ENCODE data around the gene DLGAP1.
A peak's percentile ranks its signal among the peaks of the same experiment; 100 is the strongest.

DLGAP1 gene

DNA sequence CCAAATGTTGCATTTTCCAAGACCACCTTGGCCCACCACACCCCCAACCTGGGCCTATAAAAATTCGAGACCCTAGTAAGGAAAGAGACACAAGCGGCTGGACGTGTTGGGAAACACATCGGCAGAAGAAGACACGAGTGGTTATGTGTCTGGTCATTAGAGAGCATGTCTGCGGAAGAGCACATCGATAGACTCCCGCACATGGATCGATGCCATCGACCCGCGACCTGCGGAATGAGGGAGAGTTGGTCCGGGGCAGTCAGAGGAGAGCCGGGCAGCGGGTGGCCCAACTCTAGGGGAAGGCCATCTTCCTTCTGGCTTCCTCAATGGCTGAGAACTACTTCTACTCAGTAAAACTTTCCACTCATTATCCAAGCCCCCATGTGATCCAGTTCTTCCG lies 785.7 kb downstream of the DLGAP1 start:
- no peak overlapping the region for H3K4me3 Mint-ChIP-seq
- peaks cover 17% of the 10 kb centered on the region for H3K4me1 Mint-ChIP-seq
- no peaks in the 10 kb centered on the region for H3K36me3 Mint-ChIP-seq (ENCODE audit: low read depth)
- no peak overlapping the region for H3K27ac Mint-ChIP-seq
- TF ChIP-seq, protein P1, sequence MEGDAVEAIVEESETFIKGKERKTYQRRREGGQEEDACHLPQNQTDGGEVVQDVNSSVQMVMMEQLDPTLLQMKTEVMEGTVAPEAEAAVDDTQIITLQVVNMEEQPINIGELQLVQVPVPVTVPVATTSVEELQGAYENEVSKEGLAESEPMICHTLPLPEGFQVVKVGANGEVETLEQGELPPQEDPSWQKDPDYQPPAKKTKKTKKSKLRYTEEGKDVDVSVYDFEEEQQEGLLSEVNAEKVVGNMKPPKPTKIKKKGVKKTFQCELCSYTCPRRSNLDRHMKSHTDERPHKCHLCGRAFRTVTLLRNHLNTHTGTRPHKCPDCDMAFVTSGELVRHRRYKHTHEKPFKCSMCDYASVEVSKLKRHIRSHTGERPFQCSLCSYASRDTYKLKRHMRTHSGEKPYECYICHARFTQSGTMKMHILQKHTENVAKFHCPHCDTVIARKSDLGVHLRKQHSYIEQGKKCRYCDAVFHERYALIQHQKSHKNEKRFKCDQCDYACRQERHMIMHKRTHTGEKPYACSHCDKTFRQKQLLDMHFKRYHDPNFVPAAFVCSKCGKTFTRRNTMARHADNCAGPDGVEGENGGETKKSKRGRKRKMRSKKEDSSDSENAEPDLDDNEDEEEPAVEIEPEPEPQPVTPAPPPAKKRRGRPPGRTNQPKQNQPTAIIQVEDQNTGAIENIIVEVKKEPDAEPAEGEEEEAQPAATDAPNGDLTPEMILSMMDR (IDR thresholded peaks at IDR 0.05), result no peak
- peaks cover 3% of the 10 kb centered on the region for H3K27me3 Mint-ChIP-seq (ENCODE audit: low read depth, poor library complexity)
- DNase-seq, result no peak
- H3K9me3 Mint-ChIP-seq, result peaks cover 3% of the 10 kb centered on the region

DNA sequence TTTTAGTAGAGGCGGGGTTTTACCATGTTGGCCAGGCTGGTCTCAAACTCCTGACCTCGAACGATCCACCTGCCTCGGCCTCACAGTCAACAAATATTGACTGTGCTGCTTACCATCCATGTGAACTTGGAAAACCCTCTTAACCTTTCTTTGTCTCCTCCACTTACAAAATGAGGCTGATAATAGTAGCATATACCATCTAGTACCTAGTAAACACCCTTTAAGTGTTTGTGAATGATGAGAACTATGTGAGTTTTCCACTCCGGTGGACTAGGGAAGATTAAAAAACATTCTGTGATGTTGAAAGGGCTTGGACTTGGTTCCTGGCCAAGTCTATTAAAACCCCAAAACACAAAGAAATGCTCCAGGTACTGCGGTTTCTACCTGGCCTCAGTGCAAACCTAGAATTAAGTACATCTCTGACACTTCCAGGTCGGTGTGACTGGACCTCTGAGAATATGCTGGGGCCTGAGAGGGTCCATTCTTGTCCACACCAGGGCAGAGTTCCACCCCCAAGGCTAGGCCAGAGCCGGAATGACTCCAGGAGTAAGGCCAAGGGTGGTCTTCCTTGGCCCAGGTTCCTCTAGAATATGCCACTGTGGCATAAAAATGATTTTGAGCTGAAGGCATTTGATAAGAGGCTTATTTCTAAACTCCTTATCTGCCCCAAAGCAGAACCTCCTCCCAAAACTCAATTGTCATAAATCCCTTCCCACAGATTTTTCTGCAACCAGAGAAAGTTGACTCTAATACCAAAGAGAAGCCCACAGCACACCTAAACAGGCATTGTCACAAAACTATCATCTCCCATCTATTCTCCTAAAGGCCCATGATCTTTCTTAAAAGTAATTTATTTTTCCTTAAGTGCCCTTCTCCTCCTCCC lies 787.6 kb downstream of the DLGAP1 start:
- DNase-seq, result no peak
- TF ChIP-seq, protein P1 (IDR thresholded peaks at IDR 0.05), result no peak
- no peak overlapping the region for H3K4me3 Mint-ChIP-seq
- peaks cover 22% of the 10 kb centered on the region for H3K9me3 Mint-ChIP-seq
- peaks cover 3% of the 10 kb centered on the region for H3K27me3 Mint-ChIP-seq (ENCODE audit: low read depth, poor library complexity)
- no peak overlapping the region for H3K27ac Mint-ChIP-seq
- H3K36me3 Mint-ChIP-seq (ENCODE audit: low read depth), result peaks cover 1% of the 10 kb centered on the region
- peaks cover 20% of the 10 kb centered on the region for H3K4me1 Mint-ChIP-seq

GRCh38 chr18:3666526-3667254 lies 788.4 kb downstream of the DLGAP1 start:
- peaks cover 9% of the 10 kb centered on the region for H3K36me3 Mint-ChIP-seq (ENCODE audit: low read depth)
- H3K27me3 Mint-ChIP-seq (ENCODE audit: low read depth, poor library complexity), result peaks cover 3% of the 10 kb centered on the region
- TF ChIP-seq, protein P1 (IDR thresholded peaks at IDR 0.05), result no peak
- H3K9me3 Mint-ChIP-seq, result peaks cover 29% of the 10 kb centered on the region
- no peak overlapping the region for H3K4me3 Mint-ChIP-seq
- no peak for DNase-seq
- peaks cover 20% of the 10 kb centered on the region for H3K4me1 Mint-ChIP-seq
- no peak overlapping the region for H3K27ac Mint-ChIP-seq

- H3K27me3 Mint-ChIP-seq (ENCODE audit: low read depth, poor library complexity), result no peaks in the 10 kb centered on the region
- H3K4me1 Mint-ChIP-seq, result peaks cover 20% of the 10 kb centered on the region
- peak; percentile 83 for DNase-seq
- peaks cover 9% of the 10 kb centered on the region for H3K36me3 Mint-ChIP-seq (ENCODE audit: low read depth)
- TF ChIP-seq, protein P1 (IDR thresholded peaks at IDR 0.05), result peak; percentile 95
- peak overlapping the region; percentile 79 for H3K27ac Mint-ChIP-seq
- peaks cover 32% of the 10 kb centered on the region for H3K9me3 Mint-ChIP-seq
- H3K4me3 Mint-ChIP-seq, result peak overlapping the region; percentile 81
These were observed 789.2 kb downstream of the DLGAP1 start for GRCh38 chr18:3665780-3666525.

DNA sequence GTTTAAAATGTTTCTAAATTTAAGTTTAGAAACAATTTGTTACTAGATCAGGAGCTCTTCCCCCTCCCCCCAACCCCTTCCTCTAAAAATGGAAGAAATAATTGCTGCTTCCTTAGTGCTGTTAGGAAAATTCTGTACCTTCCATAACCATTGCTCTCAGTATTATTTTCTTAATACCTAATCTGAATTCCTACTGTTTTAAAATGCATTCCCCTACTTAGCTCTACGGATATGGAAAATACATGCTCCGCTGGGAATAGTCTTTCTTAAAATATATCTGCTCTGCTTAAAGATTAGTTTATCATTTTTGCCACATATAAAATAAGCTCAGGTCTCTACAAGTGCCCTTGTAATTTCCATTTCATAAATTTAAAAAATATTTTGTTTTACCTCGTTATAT lies 789.9 kb downstream of the DLGAP1 start:
- Mint-ChIP-seq H3K4me1 (peaks cover 20% of the 10 kb centered on the region), H3K27ac (no peak overlapping the region), H3K36me3 (ENCODE audit: low read depth) (peaks cover 9% of the 10 kb centered on the region), H3K27me3 (ENCODE audit: low read depth, poor library complexity) (no peaks in the 10 kb centered on the region), H3K9me3 (peaks cover 32% of the 10 kb centered on the region), H3K4me3 (peak overlapping the region; percentile 81)
- DNase-seq, result no peak
- TF ChIP-seq, protein P1 (IDR thresholded peaks at IDR 0.05), result no peak

All from nephron progenitor cell (in vitro differentiated cells).